SKM-1 (cell line): ENCODE data around the gene FBXL13.
"Not testable (repeated sequence)": the region's sequence is repeated elsewhere in the genome, so short reads cannot be mapped to it uniquely, and the experiment has no call there.

ENCODE experiments used
- DNase-seq: peaks from one replicate; lab custom pipeline; 2025; ENCODE audit not compliant: unreplicated experiment; lab: John Stamatoyannopoulos, UW

The FBXL13 gene

GRCh38 chr7:103074519-103075336, at the start of gene FBXL13, which contains the start of gene ARMC10:
FBXL13 (minus strand) TSS chr7:103074796.
ARMC10 (plus strand) TSS chr7:103075140; CDS start chr7:103075273, 133 bp downstream.
- peak; percentile 87 for DNase-seq

- DNase-seq: peak; percentile 38
Observed at GRCh38 chr7:103123529-103123928, 48.9 kb upstream of the FBXL13 start.

GRCh38 chr7:103121641-103122040, 47.0 kb upstream of the FBXL13 start:
- no peak for DNase-seq

GRCh38 chr7:103120362-103120761, 45.8 kb upstream of the FBXL13 start:
- no peak for DNase-seq

GRCh38 chr7:103119791-103120291, 45.2 kb upstream of the FBXL13 start:
- DNase-seq: no peak

- DNase-seq: no peak
Observed at GRCh38 chr7:103117465-103117864, 42.9 kb upstream of the FBXL13 start.

GRCh38 chr7:103116991-103117390, 42.4 kb upstream of the FBXL13 start:
- DNase-seq: no peak

- no peak for DNase-seq
Observed at GRCh38 chr7:103116511-103116910, 41.9 kb upstream of the FBXL13 start.

GRCh38 chr7:103115771-103116170, 41.2 kb upstream of the FBXL13 start:
- no peak for DNase-seq

- no peak for DNase-seq
Observed at GRCh38 chr7:103114576-103115008, 40.0 kb upstream of the FBXL13 start.

GRCh38 chr7:103113164-103113563, 38.6 kb upstream of the FBXL13 start:
- DNase-seq: no peak

GRCh38 chr7:103106703-103107070, 32.1 kb upstream of the FBXL13 start:
- DNase-seq: not testable (repeated sequence)

GRCh38 chr7:103106005-103106702, 31.6 kb upstream of the FBXL13 start:
- DNase-seq: no peak

GRCh38 chr7:103101543-103101942, 26.9 kb upstream of the FBXL13 start:
- DNase-seq: no peak

- DNase-seq: no peak
Observed at GRCh38 chr7:103100348-103100747, 25.8 kb upstream of the FBXL13 start.

GRCh38 chr7:103097041-103097440, 22.4 kb upstream of the FBXL13 start:
- no peak for DNase-seq

- DNase-seq: not testable (repeated sequence)
Observed at GRCh38 chr7:103095558-103095957, 21.0 kb upstream of the FBXL13 start.

GRCh38 chr7:103094102-103094501, 19.5 kb upstream of the FBXL13 start:
- DNase-seq: no peak

- DNase-seq: no peak
Observed at GRCh38 chr7:103093429-103093828, 18.8 kb upstream of the FBXL13 start.

GRCh38 chr7:103092321-103092720, 17.7 kb upstream of the FBXL13 start:
- DNase-seq: not testable (repeated sequence)

GRCh38 chr7:103083210-103083609, 8.6 kb upstream of the FBXL13 start:
- DNase-seq: no peak

GRCh38 chr7:103082497-103082896, 7.9 kb upstream of the FBXL13 start:
- no peak for DNase-seq
